GM19397 (cell line): ENCODE data around the gene PDE6H.

Experiments used
- ATAC-seq: cut with Tn5 transposase; IDR thresholded peaks from one replicate; pipeline ENCODE4 v1.9.1; 2021; ENCODE audit warnings: mild to moderate bottlenecking, moderate library complexity; ENCODE audit not compliant: unreplicated experiment

PDE6H gene

GRCh38 chr12:14965221-14965620 lies 7.6 kb upstream of the PDE6H start:
- ATAC-seq: no peak

DNA sequence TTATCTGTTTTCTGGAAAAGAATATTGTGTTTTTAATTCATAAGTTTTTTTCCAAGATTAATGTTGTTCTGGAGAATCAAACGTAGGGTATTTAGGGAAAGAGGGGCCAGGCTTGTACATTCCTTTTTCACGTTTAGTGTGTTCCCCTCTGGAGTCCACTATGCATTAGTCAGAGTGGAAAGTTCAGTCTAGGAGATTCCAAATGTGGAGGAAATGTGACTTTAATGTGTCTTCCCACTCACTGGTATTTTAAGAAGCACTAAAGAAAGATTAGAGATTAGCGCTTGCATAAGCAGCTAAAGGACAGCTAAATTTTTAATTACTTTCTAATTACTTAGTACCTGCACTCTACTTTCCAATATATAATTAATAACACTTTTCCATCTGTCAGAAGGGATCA lies 4.4 kb upstream of the PDE6H start:
- no peak for ATAC-seq

GRCh38 chr12:14970473-14970872 lies 2.4 kb upstream of the PDE6H start:
- ATAC-seq: no peak

DNA sequence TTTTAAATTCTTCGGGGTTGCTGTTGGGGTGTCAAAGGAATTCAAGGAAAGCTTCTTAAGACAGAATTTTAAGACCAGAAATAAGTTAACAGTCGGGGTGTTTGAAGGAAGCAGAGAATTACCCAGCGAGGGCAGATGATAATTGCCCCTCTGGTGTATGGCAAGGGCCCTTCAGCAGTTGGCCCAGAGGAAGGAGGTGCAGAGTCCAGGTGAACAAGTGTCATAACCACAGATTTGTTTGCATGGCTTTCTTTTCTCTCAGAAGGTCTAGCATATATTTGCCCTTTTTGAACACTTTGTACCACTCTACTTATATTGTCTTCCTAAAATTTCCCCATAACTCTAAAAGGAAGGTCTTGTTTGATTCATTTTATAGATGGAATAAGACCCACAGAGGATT lies 1.8 kb downstream of the PDE6H start:
- no peak for ATAC-seq

DNA sequence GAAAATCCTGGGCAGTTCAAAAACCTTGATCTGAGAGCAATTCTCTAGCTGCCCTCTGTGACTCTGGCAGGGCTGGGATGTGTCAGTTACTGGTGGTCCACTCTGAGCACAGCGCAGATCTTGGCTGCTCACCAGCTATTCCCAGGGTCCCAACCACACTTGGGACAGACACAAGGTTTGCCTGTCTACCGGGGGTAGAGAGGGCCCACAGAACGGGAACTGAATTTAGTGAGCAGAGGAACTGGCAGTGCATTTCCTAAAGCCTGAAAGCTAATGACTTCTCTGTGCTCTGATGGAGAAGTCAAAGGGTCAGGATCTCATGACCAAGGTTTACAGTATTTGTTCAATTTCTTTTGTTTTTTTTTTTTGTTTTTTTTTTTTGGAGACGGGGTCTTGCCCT lies 2.6 kb downstream of the PDE6H start:
- ATAC-seq: no peak

DNA sequence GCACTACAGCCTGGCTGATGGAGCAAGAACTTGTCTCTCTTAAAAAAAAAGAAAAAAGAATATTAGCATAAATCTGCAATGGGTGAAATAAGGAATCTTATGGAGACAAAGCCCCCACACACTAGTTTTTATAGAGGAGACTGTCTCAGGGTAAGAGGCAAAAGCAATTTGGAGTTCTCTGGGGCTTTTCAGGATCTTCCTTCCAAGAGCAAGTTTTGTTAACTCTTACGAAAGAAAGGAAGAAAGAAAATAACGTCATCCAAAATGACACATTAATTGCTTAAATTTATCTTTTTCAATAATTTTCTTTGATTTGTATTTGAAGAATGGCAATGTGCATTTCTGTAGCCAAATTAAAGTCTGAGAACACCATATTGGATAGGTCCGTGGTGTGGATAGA lies 3.8 kb downstream of the PDE6H start:
- ATAC-seq: no peak

DNA sequence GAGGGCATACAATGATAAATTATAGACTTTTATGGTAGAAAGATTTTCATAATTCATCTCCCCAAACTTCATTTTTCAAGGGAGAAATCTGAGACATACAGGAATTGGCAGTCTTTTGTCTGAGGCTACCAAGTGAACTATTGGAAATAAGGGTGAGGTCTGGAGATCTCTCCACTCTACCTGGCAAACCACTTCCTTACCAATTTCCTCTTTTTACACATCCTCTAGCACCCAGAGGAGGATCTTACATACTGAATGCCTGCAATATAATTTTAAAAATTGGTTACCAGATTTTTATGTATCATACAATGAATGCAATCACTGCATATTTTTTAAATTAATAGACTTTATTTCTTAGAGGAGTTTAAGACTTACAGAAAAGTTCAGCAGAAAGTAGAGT lies 6.6 kb downstream of the PDE6H start:
- ATAC-seq: no peak

- ATAC-seq: no peak
Measured at GRCh38 chr12:14981049-14981448, 8.2 kb downstream of the PDE6H start.

DNA sequence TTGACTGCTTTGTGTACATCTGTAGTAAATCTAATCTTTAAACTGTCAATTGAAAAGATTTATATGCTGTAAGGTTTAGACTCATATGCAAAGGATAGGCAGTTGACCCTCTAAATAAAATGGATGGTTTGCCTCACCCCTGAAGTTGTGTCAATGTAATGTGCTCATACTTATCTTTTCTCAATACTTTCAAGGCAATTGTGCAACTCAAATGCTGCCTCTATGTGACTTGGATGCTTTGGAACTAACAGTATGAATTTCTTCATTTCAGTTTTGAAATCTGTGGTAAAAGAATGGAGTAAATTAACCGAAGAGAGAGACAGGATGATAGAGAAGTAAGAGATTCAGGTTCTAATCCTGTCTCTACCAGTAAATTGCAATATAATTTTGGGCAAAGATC lies 9.7 kb downstream of the PDE6H start:
- ATAC-seq: no peak

- ATAC-seq: no peak
Measured at GRCh38 chr12:14982991-14983390, 10.1 kb downstream of the PDE6H start.

- no peak for ATAC-seq
Measured at GRCh38 chr12:14984036-14984435, 11.2 kb downstream of the PDE6H start.

- ATAC-seq: no peak
Measured at GRCh38 chr12:14984766-14985285, 12.0 kb downstream of the PDE6H start.

GRCh38 chr12:14986449-14986848 lies 13.6 kb downstream of the PDE6H start:
- no peak for ATAC-seq

- ATAC-seq: no peak
Measured at GRCh38 chr12:14988035-14988434, 15.2 kb downstream of the PDE6H start.

DNA sequence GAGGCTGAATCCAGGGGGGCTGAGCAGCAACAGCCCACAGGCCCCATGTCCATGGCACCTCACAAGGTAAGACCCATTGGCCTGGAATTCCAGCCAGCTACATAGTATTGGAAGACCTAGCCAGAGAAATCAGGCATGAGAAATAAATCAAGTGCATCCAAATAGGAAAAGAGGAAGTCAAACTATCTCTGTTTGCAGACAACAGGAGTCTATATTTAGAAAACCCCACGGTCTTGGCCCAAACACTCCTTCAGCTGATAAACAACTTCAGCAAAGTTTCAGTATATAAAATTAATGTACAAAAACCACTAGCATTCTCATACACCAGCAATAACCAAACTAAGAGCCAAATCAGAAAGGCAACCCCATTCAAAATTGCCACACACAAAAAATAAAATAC lies 16.9 kb downstream of the PDE6H start:
- ATAC-seq: no peak

GRCh38 chr12:14991069-14991468 lies 18.2 kb downstream of the PDE6H start:
- no peak for ATAC-seq

GRCh38 chr12:14992673-14993072 lies 19.8 kb downstream of the PDE6H start:
- ATAC-seq: no peak

DNA sequence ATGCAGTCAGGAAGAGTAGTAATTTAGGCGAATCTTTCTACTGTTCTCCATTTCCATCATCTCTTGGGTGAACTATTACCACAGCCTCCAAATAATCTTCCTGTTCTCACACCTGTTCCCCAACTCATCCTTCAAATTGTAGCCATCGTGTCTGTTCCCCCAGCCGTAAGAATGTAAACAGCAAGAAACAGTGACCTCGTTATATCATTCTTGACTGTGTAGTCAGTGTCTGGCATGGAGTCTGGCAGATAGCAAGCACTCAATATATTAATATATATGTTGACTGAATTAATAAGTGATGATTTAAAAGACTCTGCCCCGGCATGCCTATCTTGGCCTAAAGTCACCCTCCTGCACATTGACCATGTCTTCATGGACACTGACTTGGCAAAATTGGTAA lies 20.3 kb downstream of the PDE6H start:
- ATAC-seq: no peak

GRCh38 chr12:14993537-14994266 lies 20.9 kb downstream of the PDE6H start:
- ATAC-seq: no peak

- ATAC-seq: no peak
Measured at GRCh38 chr12:14994610-14995009, 21.8 kb downstream of the PDE6H start.

DNA sequence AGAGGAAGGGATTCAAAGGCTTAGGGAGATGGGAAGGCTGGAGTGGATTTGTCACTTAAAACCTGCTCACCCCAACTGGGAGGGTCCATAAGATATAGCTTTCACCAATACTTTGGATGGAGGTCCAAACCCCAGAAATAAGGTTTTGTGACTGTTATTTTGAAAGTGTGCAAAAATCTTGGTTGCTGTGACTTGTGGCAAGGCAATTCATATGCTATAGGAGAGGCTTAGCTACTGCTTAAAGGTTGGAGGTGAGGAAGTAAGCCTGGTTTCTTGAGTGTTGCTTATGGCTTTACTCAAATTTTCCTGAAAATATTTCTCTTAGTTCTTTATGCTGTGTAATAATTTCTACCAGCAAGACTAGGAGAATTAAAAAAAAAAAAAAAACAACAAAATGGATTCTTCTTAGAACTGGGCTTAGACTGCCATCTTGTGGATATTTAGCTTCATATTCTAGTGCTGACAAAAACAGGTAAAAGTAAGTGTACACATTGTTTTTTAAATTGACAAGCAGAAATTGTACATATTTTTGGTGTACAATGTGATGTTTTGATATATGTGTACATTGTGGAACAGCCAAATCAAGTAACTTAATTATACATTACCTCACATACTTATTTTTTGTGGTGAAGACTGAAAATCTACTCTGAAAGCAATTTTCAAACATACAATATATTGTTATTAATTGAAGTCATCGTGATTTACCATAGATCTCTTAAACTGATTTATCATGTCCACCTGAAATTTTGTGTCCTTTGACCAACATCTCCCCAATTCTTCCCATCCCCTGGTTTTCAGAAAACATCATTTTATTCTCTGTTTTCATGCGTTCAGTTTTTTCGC lies 23.0 kb downstream of the PDE6H start:
- no peak for ATAC-seq

DNA sequence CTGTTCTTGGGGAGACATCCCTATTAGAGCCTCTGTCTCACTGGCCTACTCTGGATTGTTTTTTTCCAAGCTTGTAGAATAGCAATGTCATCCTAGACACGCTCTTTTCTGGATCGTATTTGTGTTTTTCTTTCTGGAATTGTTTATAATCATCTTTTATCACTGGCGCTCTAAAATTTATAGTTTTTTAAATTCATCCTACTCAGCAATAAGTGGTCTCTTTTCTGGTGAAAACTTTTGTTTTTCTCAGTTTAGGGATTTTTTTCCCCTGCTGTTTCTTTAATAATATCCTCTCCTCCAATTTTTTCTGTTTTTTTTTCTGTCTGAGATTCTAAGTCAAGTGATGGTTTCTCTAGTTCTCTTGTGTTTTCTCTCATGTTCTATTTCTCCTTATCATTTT lies 25.2 kb downstream of the PDE6H start:
- no peak for ATAC-seq
